Subcutaneous abdominal adipose tissue (tissue), 5 donors: ENCODE measurements around the gene GRIA1.

ENCODE experiments used
- H3K27ac ChIP-seq: one replicate; pipeline ENCODE4 v1.7.0; 2013; ENCODE audit warnings: low read depth, mild to moderate bottlenecking, inconsistent platforms, low read length, moderate library complexity
- H3K27me3 ChIP-seq, 5 donors: one replicate each; pipeline ENCODE4 v1.7.0; 2013; ENCODE audit warnings: low read length in 5 of 5, inconsistent platforms in 1 of 5; ENCODE audit not compliant: control insufficient read depth in 5 of 5, insufficient read depth in 4 of 5
- H3K36me3 ChIP-seq, 5 donors: one replicate each; pipeline ENCODE4 v1.7.0; 2013; ENCODE audit warnings: low read length in 5 of 5; ENCODE audit not compliant: control insufficient read depth in 5 of 5, insufficient read depth in 5 of 5
- H3K4me1 ChIP-seq, 5 donors: one replicate each; pipeline ENCODE4 v1.7.0; 2013; ENCODE audit warnings: low read length in 5 of 5, mild to moderate bottlenecking in 3 of 5, moderate library complexity in 1 of 5; ENCODE audit not compliant: control insufficient read depth in 5 of 5, insufficient read depth in 5 of 5
- H3K4me3 ChIP-seq, 5 donors: one replicate each; pipeline ENCODE4 v1.7.0; 2013; ENCODE audit warnings: low read length in 5 of 5, low read depth in 1 of 5
- H3K9ac ChIP-seq, 5 donors: one replicate each; pipeline ENCODE4 v1.7.0; 2013; ENCODE audit warnings: low read length in 5 of 5, mild to moderate bottlenecking in 4 of 5, moderate library complexity in 3 of 5
- H3K9me3 ChIP-seq, 5 donors: one replicate each; pipeline ENCODE4 v1.7.0; 2013; ENCODE audit warnings: low read length in 5 of 5; ENCODE audit not compliant: control insufficient read depth in 5 of 5
- donor health status: healthy.
- donor health status: healthy.
- donor health status: healthy.
- donor health status: healthy.
- donor health status: healthy.

Gene GRIA1

DNA sequence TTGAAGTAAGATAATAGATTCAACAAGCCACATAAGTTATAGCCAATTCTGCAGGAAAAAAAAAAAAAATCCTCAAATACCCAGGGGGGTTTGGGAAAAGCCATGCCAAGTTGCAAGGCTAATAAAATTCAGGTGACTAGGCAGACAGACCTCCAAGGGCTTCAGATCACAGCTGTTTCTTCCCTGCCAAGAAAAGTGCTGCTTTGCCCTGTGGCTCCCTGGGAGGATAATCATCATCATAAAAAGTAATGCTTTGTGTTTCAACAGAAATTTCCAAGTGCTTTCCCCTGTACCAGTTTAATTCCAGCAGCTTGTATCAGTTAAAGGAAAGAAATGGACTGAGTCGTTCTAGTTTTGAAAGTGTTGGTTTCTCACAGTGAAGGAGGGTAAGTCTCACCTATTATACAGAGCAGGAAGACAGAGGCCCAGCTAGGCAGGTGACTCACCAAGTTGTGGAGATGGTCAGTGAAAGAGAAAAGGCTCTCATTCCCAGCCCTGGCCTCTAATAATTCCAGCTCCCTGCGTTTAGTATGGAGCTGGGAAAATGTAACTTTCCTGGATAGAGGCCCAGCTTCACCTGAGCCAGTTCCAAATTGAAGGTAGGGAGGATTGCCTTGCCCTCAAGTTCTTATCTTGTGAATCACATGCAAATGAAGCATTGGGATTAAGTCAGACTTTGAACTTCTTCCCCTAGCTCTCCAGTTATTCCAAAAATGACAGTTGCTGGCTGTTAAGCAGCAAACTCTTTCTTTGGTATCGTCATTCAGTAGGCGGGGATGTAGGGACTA is 263.4 kb downstream of the GRIA1 start:
- no peak overlapping the region for H3K9ac ChIP-seq

DNA sequence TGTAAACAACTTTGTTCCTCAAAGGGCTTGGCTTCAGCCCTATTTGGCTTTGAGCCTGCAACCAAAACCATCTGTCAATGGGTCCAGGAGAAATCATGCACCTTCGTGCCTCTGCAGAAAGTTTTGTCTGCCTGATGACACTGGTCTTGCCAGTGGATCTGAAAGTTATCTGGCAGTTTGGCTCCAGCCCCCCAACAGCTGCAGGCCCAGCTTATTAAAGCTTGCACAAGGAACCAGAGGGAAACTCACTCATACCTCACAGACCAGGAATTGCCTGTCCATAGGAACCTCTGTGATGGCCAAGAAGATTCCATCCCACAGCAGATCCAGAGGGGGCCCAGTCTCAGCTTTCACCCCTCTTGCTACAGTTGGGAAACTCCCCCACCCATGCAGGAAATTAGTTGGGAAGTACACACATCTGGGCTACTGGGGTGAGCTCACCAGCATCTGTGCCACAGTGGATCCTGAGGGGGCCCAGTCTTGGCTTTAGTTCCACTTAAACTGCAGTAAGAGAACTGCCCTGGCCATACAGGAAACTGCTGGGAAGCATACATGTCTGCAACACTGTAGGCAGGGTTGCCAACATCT is 265.5 kb downstream of the GRIA1 start:
- H3K9ac ChIP-seq: no peak overlapping the region
- H3K9me3 ChIP-seq: peaks cover 0 to 9% (median 5%) of the 10 kb centered on the region in 5 donors
- no peak overlapping the region for H3K4me3 ChIP-seq
- no peaks in the 10 kb centered on the region for H3K27me3 ChIP-seq
- no peak overlapping the region for H3K27ac ChIP-seq
- H3K36me3 ChIP-seq: no peaks in the 10 kb centered on the region
- no peaks in the 10 kb centered on the region for H3K4me1 ChIP-seq

More for the DNA sequence above, 263.4 kb downstream of the GRIA1 start:
- Histone ChIP-seq H3K27ac (no peak overlapping the region), H3K4me1 (no peaks in the 10 kb centered on the region), H3K36me3 (no peaks in the 10 kb centered on the region), H3K9me3 (peaks cover 0 to 9% (median 0%) of the 10 kb centered on the region in 5 donors), H3K27me3 (no peaks in the 10 kb centered on the region), H3K4me3 (no peak overlapping the region)

DNA sequence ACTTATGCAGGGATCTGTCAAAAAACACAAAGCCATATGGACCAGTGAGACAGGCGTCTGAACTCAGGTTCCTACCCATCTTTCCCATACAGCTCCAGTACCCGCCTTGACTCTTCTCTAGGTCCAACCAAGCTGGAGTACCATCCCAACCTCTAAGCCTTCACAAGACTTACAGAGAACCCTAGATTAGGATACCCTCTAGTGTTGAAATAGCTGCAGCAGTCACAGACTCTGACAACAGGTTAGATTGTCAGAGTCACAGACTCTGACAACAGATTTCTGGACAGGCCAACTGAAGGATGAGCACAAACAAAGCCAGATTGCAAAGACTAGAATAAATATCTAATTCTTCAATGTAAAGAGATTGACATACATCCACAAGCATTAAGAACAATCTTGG is 266.1 kb downstream of the GRIA1 start:
- no peak overlapping the region for H3K9ac ChIP-seq
- no peaks in the 10 kb centered on the region for H3K27me3 ChIP-seq
- peaks cover 0 to 9% (median 5%) of the 10 kb centered on the region in 5 donors for H3K9me3 ChIP-seq
- H3K27ac ChIP-seq: no peak overlapping the region
- H3K4me3 ChIP-seq: no peak overlapping the region
- H3K36me3 ChIP-seq: no peaks in the 10 kb centered on the region
- no peaks in the 10 kb centered on the region for H3K4me1 ChIP-seq

DNA sequence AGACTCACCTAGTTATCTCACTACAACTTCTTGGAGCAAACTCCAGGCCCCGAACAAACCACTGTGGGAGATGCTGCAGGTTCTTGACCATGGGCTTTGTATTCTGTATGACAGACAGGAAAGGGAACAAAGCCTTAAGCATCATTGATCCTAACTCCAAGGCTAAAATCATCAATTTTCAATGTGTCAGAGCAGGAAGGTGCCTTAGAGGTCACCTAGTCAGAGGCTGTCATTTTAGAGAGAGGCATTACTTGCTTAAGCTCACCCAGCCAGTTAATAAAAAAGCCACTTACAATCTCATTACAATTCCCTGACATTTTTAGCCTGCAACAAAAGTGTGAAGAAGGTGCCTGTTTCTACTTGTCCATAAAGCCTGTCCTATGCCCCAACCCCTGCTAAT is 275.5 kb downstream of the GRIA1 start:
- no peak overlapping the region for H3K27ac ChIP-seq
- H3K9me3 ChIP-seq: no peaks in the 10 kb centered on the region
- H3K9ac ChIP-seq: no peak overlapping the region
- no peaks in the 10 kb centered on the region for H3K36me3 ChIP-seq
- no peaks in the 10 kb centered on the region for H3K4me1 ChIP-seq
- no peak overlapping the region for H3K4me3 ChIP-seq
- H3K27me3 ChIP-seq: no peaks in the 10 kb centered on the region

DNA sequence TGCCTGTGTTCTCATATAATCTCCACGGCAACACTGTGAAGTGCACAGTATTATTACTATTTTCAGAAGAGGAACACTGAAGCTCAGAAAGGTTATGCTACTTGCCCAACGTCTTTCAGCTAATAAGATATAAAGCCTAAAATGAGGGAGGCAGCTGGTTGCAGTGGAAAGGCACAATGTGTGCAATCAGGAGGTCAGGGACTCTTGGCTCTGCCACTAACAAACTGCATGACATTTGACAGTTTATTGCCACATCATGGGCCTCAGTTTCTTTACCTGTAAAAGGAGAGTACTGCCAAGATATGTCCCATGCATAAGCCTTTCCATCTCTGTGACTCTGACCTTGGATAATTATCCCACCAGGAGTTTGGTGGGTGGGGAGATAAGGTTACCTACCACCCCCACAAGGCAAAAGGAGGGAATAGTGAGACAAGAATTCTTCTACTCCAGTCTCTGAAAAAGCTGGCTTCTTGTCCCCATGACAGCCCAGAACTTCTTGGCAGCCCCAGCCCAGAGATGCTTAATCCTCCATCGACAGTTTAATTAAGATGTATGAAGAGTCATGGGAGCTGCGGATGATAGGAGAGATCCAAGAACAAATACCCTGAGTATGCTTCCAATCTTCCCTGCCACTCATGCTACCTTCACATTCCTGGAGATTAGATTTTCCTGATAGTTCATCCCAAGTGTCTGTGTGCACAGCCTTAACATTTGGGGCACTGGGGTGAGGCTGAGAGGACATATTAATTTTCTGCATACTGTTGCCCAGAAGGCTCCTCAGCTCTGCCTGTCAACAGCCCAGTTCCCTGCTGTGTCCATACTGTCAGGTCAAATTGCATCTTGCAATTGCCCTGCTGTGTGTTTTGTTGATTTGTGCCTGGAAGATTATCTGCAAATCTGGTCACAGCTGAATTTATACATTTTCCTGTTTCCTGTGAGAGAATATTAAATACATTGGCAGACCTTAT is 277.0 kb downstream of the GRIA1 start:
- no peak overlapping the region for H3K27ac ChIP-seq
- H3K9ac ChIP-seq: no peak overlapping the region
- H3K27me3 ChIP-seq: no peaks in the 10 kb centered on the region
- no peaks in the 10 kb centered on the region for H3K36me3 ChIP-seq
- H3K4me3 ChIP-seq: no peak overlapping the region
- H3K9me3 ChIP-seq: no peaks in the 10 kb centered on the region
- no peaks in the 10 kb centered on the region for H3K4me1 ChIP-seq

DNA sequence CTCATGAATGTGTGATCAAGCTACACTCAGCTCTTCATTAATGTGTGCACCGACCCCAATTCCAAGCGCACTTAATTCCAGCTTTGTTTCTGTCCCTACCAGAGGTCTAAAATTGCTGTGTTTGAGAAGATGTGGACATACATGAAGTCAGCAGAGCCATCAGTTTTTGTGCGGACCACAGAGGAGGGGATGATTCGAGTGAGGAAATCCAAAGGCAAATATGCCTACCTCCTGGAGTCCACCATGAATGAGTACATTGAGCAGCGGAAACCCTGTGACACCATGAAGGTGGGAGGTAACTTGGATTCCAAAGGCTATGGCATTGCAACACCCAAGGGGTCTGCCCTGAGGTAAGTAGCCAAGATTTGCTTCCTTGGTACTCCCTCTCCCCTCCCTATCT is 279.6 kb downstream of the GRIA1 start:
- H3K27me3 ChIP-seq: no peaks in the 10 kb centered on the region
- H3K27ac ChIP-seq: no peak overlapping the region
- no peak overlapping the region for H3K4me3 ChIP-seq
- H3K36me3 ChIP-seq: no peaks in the 10 kb centered on the region
- no peaks in the 10 kb centered on the region for H3K9me3 ChIP-seq
- no peak overlapping the region for H3K9ac ChIP-seq
- H3K4me1 ChIP-seq: no peaks in the 10 kb centered on the region

DNA sequence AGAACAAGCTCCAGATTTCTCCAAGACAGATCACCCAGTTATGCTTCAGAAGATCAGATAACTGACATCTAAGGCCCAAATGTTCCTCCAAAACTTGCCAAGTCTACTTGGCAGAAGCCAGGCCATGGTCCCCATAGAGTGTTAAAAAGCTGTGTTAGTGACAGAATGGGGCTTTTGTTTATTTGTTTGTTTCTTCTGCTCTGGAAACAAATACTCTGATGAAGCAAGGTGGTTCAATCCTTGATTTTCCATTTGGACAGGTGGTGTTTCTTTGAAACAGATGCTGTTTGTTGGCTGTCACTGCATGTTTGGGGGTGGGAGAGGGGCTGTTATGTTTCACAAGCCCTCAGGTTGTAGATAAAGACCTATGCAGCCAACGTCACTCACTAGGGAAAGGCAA is 284.2 kb downstream of the GRIA1 start:
- H3K9ac ChIP-seq: no peak overlapping the region
- H3K4me1 ChIP-seq: no peaks in the 10 kb centered on the region
- H3K4me3 ChIP-seq: no peak overlapping the region
- no peak overlapping the region for H3K27ac ChIP-seq
- H3K9me3 ChIP-seq: no peaks in the 10 kb centered on the region
- no peaks in the 10 kb centered on the region for H3K27me3 ChIP-seq
- no peaks in the 10 kb centered on the region for H3K36me3 ChIP-seq

DNA sequence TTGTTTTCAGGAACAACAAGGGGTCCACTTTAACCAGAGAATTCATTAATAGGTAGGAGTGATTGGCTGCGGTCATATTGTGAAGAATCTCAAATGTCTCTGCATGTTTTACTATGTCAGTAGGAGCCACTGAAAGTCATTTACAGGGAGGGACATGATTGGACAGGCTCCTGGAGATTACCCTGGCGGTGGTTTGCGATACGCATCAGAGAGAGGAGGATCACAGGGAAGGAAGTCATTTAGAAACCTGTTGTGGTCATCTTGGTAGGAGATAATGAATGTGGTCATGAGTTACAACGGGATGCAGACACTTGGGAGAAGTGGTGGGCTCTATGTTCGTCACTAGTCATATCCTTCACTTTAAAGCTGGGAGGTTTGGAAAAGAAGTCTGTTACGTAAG is 285.5 kb downstream of the GRIA1 start:
- Histone ChIP-seq H3K9me3 (no peaks in the 10 kb centered on the region), H3K4me3 (no peak overlapping the region), H3K36me3 (no peaks in the 10 kb centered on the region), H3K4me1 (no peaks in the 10 kb centered on the region), H3K27ac (no peak overlapping the region), H3K27me3 (no peaks in the 10 kb centered on the region), H3K9ac (no peak overlapping the region)

DNA sequence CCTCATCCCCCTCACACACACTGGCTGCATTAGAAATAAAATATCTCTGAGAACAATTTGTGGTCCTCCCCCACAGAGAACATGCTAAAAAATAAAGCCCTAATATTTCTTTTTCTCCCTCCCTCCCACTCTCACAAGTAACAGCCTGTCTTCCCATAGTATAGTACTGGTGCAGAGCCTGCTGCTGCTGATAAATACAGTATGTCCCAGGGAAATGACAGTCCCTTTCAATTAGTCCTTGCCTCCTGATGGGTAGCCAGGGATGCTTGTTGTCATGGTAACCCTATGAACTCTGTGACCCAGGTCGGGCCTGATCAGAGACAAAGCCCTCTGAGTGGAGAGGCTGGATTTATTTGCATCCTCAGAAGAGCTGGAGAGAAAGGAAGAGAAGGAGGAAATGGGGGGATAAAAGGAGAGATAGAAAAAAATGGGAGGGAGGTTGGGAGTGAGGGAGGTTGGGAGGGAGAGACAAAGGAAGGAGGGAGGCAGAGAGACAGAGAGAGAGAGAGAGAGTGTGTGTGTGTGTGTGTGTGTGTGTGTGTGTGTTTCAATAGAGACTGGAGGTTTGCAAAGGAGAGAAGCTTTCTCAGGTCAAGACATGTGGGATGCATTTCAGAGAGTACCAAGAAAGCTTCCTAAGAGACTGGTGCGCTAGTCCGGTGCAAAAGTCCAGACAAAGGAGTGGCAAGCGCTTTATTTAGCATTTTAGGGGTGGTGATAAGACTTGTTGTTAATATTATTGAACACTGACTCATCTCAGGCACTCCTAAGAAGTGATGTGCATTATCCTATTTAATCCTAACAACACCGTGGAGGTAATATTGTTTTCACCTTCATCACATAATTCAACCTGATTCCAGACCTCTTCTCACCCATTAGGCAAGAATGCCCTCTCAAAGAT is 287.5 kb downstream of the GRIA1 start:
- H3K36me3 ChIP-seq: no peaks in the 10 kb centered on the region
- no peaks in the 10 kb centered on the region for H3K27me3 ChIP-seq
- no peaks in the 10 kb centered on the region for H3K4me1 ChIP-seq
- H3K4me3 ChIP-seq: no peak overlapping the region
- H3K9me3 ChIP-seq: no peaks in the 10 kb centered on the region
- no peak overlapping the region for H3K27ac ChIP-seq
- H3K9ac ChIP-seq: no peak overlapping the region
